Neural cell (in vitro differentiated cells): ENCODE data around the gene CTRB2. TPM values are rescaled to one million over a fixed set of nuclear protein-coding genes. Genes with fewer than 3 reads are reported as not detected.

Experiments
- H2AFZ ChIP-seq: fragments of 200-600, 300-800 bp; sonication (generic), shearing (Covaris generic); 2 replicates; pipeline ENCODE4 v1.6.0; 2014; ENCODE audit warnings: low read depth, mild to moderate bottlenecking, antibody characterized with exemption, low read length, moderate library complexity
- H3F3A ChIP-seq: fragments of 200-600 bp; shearing (Covaris generic); 2 replicates; pipeline ENCODE4 v1.6.1; 2016; ENCODE audit warnings: mild to moderate bottlenecking, moderate library complexity, mixed read lengths, antibody characterized with exemption, low read length; ENCODE audit not compliant: insufficient read depth, poor library complexity, severe bottlenecking
- H3K27ac ChIP-seq: fragments of 200-600, 300-800 bp; sonication (generic), shearing (Covaris generic); 2 replicates; pipeline ENCODE4 v1.5.1; 2014; ENCODE audit warnings: mild to moderate bottlenecking, low read length, moderate library complexity
- H3K27me3 ChIP-seq: fragments of 300-800, 200-600 bp; sonication (generic), shearing (Covaris generic); 2 replicates; pipeline ENCODE4 v1.6.0; 2014; ENCODE audit warnings: mild to moderate bottlenecking, low read depth, low read length, moderate library complexity; ENCODE audit not compliant: insufficient read depth
- H3K36me3 ChIP-seq: fragments of 300-800, 200-600 bp; sonication (generic), shearing (Covaris generic); 2 replicates; pipeline ENCODE4 v1.5.1; 2014; ENCODE audit warnings: mild to moderate bottlenecking, antibody characterized with exemption, low read length, moderate library complexity; ENCODE audit not compliant: insufficient read depth
- H3K4me2 ChIP-seq: fragments of 300-800, 200-600 bp; sonication (generic), shearing (Covaris generic); 2 replicates; pipeline ENCODE4 v1.6.0; 2014; ENCODE audit warnings: mild to moderate bottlenecking, low read length
- H3K4me3 ChIP-seq: fragments of 300-800, 200-600 bp; sonication (generic), shearing (Covaris generic); 2 replicates; pipeline ENCODE4 v1.5.1; 2014; ENCODE audit warnings: mild to moderate bottlenecking, low read length, moderate library complexity
- H3K79me2 ChIP-seq: fragments of 200-600 bp; shearing (Covaris generic); replicated peaks from 2 replicates; pipeline ENCODE4 v1.6.0; 2014; ENCODE audit warnings: mild to moderate bottlenecking, low read length, moderate library complexity; ENCODE audit not compliant: insufficient read depth
- H3K9ac ChIP-seq: fragments of 300-800, 200-600 bp; sonication (generic), shearing (Covaris generic); 2 replicates; pipeline ENCODE4 v1.6.1; 2016; ENCODE audit warnings: mild to moderate bottlenecking, low read length, mixed read lengths
- H3K9me2 ChIP-seq: fragments of 200-600 bp; shearing (Covaris generic); 2 replicates; pipeline ENCODE4 v1.6.1; 2016; ENCODE audit warnings: mild to moderate bottlenecking, low read length, mixed read lengths; ENCODE audit not compliant: insufficient read depth
- H3K9me3 ChIP-seq: fragments of 200-600, 300-800 bp; sonication (generic), shearing (Covaris generic); 2 replicates; pipeline ENCODE4 v1.6.1; 2016; ENCODE audit warnings: mild to moderate bottlenecking, mixed run types, low read length, moderate library complexity, mixed read lengths
- H4K20me1 ChIP-seq: fragments of 200-600 bp; shearing (Covaris generic); 2 replicates; pipeline ENCODE4 v1.6.1; 2016; ENCODE audit warnings: mild to moderate bottlenecking, mixed run types; ENCODE audit not compliant: insufficient read depth
- EP300 ChIP-seq: fragments of 450-650 bp; conservative IDR thresholded peaks from 2 replicates; pipeline ENCODE4 v1.6.1; 2014; ENCODE audit warnings: antibody characterized with exemption, mild to moderate bottlenecking, moderate library complexity; ENCODE audit not compliant: poor library complexity, severe bottlenecking
- EZH2 ChIP-seq: fragments of 200-600, 300-800 bp; shearing (Covaris generic), sonication (generic); IDR thresholded peaks from 2 replicates; pipeline ENCODE4 v1.6.1; 2014; ENCODE audit warnings: antibody characterized with exemption, low read length, borderline replicate concordance, mild to moderate bottlenecking; ENCODE audit not compliant: insufficient read depth, poor library complexity, severe bottlenecking
- MXI1 ChIP-seq: fragments of 450-650 bp; conservative IDR thresholded peaks from 2 replicates; pipeline ENCODE4 v1.6.1; 2014; ENCODE audit warnings: antibody characterized with exemption, mild to moderate bottlenecking; ENCODE audit not compliant: poor library complexity, severe bottlenecking
- POLR2AphosphoS5 ChIP-seq: IDR thresholded peaks from 2 replicates; pipeline ENCODE4 v1.6.1; 2012
- RAD21 ChIP-seq: fragments of 450-650 bp; conservative IDR thresholded peaks from 2 replicates; pipeline ENCODE4 v1.6.1; 2014; ENCODE audit warnings: antibody characterized with exemption, mild to moderate bottlenecking, moderate library complexity
- SMC3 ChIP-seq: fragments of 450-650 bp; conservative IDR thresholded peaks from 2 replicates; pipeline ENCODE4 v1.6.1; 2014; ENCODE audit warnings: antibody characterized with exemption, mild to moderate bottlenecking, moderate library complexity; ENCODE audit not compliant: poor library complexity
- TAF1 ChIP-seq: IDR thresholded peaks from 2 replicates; pipeline ENCODE4 v1.6.1; 2012; ENCODE audit warnings: low read depth
- polyA plus RNA-seq: library from polyadenylated mRNA; depleted of rRNA; stranded (reverse); fragments of >200 nt; gene quantifications from 2 replicates; pipeline ENCODE4 v1.2.3, GENCODE V29; 2014
- TF ChIP-seq, protein P1 (sequence below): IDR thresholded peaks from 2 replicates; pipeline ENCODE4 v1.6.1; 2012; ENCODE audit warnings: borderline replicate concordance
- TF ChIP-seq, protein P2 (sequence below): fragments of 450-650 bp; IDR thresholded peaks from 2 replicates; pipeline ENCODE4 v1.5.1; 2014; ENCODE audit warnings: antibody characterized with exemption, mild to moderate bottlenecking, moderate library complexity; ENCODE audit not compliant: poor library complexity, severe bottlenecking

Gene CTRB2
- polyA plus RNA-seq, 1 donor from 2014 or later: not detected

DNA sequence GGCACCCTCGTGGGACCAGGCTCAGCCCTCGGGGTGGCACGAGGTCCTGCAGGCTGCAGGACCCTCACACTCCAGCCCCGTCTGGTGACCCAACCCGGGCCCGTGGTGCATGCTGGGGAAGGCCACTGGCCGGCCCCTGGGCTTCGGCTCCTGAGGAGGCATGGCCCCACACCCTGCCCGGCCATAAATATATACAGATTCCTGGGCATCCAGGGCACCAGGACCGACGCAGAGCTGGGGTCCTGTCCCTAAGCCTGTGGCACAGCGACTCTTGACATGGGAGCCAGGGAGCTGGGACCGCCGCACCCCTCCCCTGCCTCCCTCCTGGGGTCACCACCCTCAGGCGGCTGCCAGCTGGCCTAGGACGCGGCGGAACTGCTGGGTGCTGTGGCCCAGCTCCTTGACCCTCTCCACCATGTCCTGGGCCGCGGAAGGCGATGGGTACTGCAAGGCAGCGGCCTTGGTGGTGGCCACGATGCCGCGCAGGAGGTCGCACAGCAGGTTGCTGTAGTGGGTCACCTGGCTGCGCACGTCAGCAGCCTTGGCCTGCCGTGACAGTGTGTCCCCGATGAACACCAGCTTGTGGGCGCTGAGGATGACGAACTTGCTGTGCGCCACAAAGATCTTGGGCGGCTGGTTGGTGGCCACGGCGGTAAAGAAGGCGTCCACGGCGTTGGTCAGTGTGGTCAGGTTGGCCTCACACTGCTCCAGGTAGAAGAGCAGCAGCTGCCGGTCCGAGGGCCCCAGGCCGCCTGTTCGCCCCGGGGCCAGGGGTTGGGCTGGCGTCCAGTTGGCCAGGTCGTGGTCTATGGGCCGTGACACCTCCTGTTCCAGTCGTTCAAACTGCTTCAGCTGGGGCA lies 22.4 kb upstream of the CTRB2 start:
- H3K27me3 ChIP-seq: no peaks in the 10 kb centered on the region
- no peaks in the 10 kb centered on the region for H3K9me2 ChIP-seq
- H4K20me1 ChIP-seq: no peaks in the 10 kb centered on the region
- TF ChIP-seq SMC3 (no peak), EZH2 (no peak), POLR2AphosphoS5 (no peak), EP300 (no peak)
- H3K36me3 ChIP-seq: no peaks in the 10 kb centered on the region
- H3K27ac ChIP-seq: no peak overlapping the region
- no peaks in the 10 kb centered on the region for H3K79me2 ChIP-seq
- no peak overlapping the region for H3K4me2 ChIP-seq
- H3F3A ChIP-seq: no peaks in the 10 kb centered on the region
- no peak overlapping the region for H2AFZ ChIP-seq
- no peak overlapping the region for H3K4me3 ChIP-seq
- H3K9ac ChIP-seq: no peak overlapping the region
- H3K9me3 ChIP-seq: no peaks in the 10 kb centered on the region

GRCh38 chr16:75228143-75228976 lies 21.4 kb upstream of the CTRB2 start:
- Histone ChIP-seq H3K27ac (no peak overlapping the region), H3K36me3 (no peaks in the 10 kb centered on the region), H4K20me1 (no peaks in the 10 kb centered on the region), H3K4me2 (no peak overlapping the region), H3K9ac (no peak overlapping the region), H2AFZ (no peak overlapping the region), H3F3A (no peaks in the 10 kb centered on the region), H3K9me3 (no peaks in the 10 kb centered on the region), H3K27me3 (no peaks in the 10 kb centered on the region), H3K9me2 (no peaks in the 10 kb centered on the region), H3K4me3 (no peak overlapping the region), H3K79me2 (no peaks in the 10 kb centered on the region)
- TF ChIP-seq TAF1: no peak
- no peak for TF ChIP-seq EZH2
- no peak for TF ChIP-seq RAD21

DNA sequence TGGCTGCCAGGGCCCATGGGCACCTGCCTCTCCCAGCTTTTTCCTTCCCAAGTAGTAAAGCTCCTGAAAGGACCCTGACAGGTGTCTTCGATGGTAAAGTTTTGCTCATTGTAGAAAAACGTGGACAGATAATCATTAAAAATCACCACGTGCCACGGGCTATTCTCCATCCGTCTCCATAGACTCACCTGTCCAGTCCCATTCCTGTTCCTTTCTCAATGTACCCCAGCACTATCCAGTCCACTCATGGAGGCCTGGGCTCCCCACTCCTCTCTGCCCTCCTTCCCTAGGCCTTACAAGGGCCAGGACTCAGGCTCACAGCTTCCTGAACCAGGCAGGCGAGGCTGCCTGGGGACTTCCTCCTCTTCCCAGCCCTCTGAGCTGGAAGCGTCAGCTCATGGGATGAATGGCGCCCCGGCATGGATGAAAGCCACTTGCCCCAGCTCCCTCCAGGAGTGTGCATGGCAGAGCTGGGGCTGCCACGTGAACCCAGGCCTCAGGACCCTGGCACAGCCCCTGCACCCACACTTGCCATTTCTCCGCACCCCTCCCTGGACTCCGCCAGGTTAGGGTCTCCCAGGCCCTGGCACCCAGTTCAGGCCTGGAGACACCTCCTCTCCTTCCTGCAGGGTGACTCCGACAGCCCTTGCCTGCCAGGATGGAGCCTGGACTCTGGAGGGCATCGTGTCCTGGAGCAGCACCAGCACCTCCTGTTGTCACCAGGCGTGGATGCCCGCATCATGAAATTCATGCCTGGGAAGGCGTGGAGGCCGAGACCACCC lies 20.6 kb upstream of the CTRB2 start:
- Histone ChIP-seq H3K36me3 (no peaks in the 10 kb centered on the region), H3K4me2 (no peak overlapping the region), H3K27ac (no peak overlapping the region), H3K79me2 (no peaks in the 10 kb centered on the region), H3K27me3 (no peaks in the 10 kb centered on the region), H3F3A (no peaks in the 10 kb centered on the region), H2AFZ (no peak overlapping the region), H3K9me3 (no peaks in the 10 kb centered on the region), H3K9me2 (no peaks in the 10 kb centered on the region), H3K9ac (no peak overlapping the region), H3K4me3 (no peak overlapping the region), H4K20me1 (no peaks in the 10 kb centered on the region)
- TF ChIP-seq EZH2 (no peak), MXI1 (no peak), RAD21 (no peak), POLR2AphosphoS5 (no peak), EP300 (no peak), SMC3 (no peak), TAF1 (no peak)
- TF ChIP-seq, protein P1, sequence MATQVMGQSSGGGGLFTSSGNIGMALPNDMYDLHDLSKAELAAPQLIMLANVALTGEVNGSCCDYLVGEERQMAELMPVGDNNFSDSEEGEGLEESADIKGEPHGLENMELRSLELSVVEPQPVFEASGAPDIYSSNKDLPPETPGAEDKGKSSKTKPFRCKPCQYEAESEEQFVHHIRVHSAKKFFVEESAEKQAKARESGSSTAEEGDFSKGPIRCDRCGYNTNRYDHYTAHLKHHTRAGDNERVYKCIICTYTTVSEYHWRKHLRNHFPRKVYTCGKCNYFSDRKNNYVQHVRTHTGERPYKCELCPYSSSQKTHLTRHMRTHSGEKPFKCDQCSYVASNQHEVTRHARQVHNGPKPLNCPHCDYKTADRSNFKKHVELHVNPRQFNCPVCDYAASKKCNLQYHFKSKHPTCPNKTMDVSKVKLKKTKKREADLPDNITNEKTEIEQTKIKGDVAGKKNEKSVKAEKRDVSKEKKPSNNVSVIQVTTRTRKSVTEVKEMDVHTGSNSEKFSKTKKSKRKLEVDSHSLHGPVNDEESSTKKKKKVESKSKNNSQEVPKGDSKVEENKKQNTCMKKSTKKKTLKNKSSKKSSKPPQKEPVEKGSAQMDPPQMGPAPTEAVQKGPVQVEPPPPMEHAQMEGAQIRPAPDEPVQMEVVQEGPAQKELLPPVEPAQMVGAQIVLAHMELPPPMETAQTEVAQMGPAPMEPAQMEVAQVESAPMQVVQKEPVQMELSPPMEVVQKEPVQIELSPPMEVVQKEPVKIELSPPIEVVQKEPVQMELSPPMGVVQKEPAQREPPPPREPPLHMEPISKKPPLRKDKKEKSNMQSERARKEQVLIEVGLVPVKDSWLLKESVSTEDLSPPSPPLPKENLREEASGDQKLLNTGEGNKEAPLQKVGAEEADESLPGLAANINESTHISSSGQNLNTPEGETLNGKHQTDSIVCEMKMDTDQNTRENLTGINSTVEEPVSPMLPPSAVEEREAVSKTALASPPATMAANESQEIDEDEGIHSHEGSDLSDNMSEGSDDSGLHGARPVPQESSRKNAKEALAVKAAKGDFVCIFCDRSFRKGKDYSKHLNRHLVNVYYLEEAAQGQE: no peak
- TF ChIP-seq, protein P2, sequence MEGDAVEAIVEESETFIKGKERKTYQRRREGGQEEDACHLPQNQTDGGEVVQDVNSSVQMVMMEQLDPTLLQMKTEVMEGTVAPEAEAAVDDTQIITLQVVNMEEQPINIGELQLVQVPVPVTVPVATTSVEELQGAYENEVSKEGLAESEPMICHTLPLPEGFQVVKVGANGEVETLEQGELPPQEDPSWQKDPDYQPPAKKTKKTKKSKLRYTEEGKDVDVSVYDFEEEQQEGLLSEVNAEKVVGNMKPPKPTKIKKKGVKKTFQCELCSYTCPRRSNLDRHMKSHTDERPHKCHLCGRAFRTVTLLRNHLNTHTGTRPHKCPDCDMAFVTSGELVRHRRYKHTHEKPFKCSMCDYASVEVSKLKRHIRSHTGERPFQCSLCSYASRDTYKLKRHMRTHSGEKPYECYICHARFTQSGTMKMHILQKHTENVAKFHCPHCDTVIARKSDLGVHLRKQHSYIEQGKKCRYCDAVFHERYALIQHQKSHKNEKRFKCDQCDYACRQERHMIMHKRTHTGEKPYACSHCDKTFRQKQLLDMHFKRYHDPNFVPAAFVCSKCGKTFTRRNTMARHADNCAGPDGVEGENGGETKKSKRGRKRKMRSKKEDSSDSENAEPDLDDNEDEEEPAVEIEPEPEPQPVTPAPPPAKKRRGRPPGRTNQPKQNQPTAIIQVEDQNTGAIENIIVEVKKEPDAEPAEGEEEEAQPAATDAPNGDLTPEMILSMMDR: no peak
